Endodermal cell (in vitro differentiated cells): ENCODE results near the gene BAX. TPM values are rescaled to one million over a fixed set of nuclear protein-coding genes. Genes with fewer than 3 reads are reported as not detected.

Experiments used
- DNase-seq: peaks from one replicate; pipeline ENCODE4 v3.0.0-alpha.2; 2017
- H3K27ac ChIP-seq: 2 replicates; pipeline ENCODE4 v1.5.1; 2013; ENCODE audit warnings: mild to moderate bottlenecking, low read depth, low read length, moderate library complexity
- H3K27me3 ChIP-seq: 2 replicates; pipeline ENCODE4 v1.6.1; 2013; ENCODE audit warnings: mild to moderate bottlenecking, low read length, moderate library complexity; ENCODE audit not compliant: insufficient read depth, control insufficient read depth, poor library complexity, severe bottlenecking
- H3K36me3 ChIP-seq: 2 replicates; pipeline ENCODE4 v1.7.0; 2013; ENCODE audit warnings: mild to moderate bottlenecking, low read length, moderate library complexity; ENCODE audit not compliant: control insufficient read depth, insufficient read depth
- H3K4me1 ChIP-seq: one replicate; pipeline ENCODE4 v1.7.0; 2013; ENCODE audit warnings: low read length; ENCODE audit not compliant: control insufficient read depth, insufficient read depth
- H3K4me3 ChIP-seq: 2 replicates; pipeline ENCODE4 v1.5.1; 2013; ENCODE audit warnings: mild to moderate bottlenecking, low read length, moderate library complexity
- H3K9ac ChIP-seq: 2 replicates; pipeline ENCODE4 v1.6.1; 2013; ENCODE audit warnings: mild to moderate bottlenecking, low read length, moderate library complexity; ENCODE audit not compliant: poor library complexity, severe bottlenecking; ENCODE audit errors: extremely low read depth
- H3K9me3 ChIP-seq: 2 replicates; pipeline ENCODE4 v1.6.1; 2013; ENCODE audit warnings: mild to moderate bottlenecking, low read length, moderate library complexity; ENCODE audit not compliant: control insufficient read depth
- H3K27ac Mint-ChIP-seq: 2 replicates; pipeline ENCODE4 v1.8.0; 2020; ENCODE audit warnings: mixed read lengths
- H3K27me3 Mint-ChIP-seq: 2 replicates; pipeline ENCODE4 v1.8.0; 2021; ENCODE audit warnings: mild to moderate bottlenecking, mixed read lengths; ENCODE audit not compliant: insufficient read depth
- H3K36me3 Mint-ChIP-seq: 2 replicates; pipeline ENCODE4 v1.8.0; 2020; ENCODE audit warnings: low read depth, mixed read lengths
- H3K4me1 Mint-ChIP-seq: 2 replicates; pipeline ENCODE4 v1.8.0; 2020; ENCODE audit warnings: mixed read lengths
- H3K4me3 Mint-ChIP-seq: 2 replicates; pipeline ENCODE4 v1.8.0; 2020; ENCODE audit warnings: mild to moderate bottlenecking, moderate library complexity, mixed read lengths
- H3K9me3 Mint-ChIP-seq: 2 replicates; pipeline ENCODE4 v1.8.0; 2020; ENCODE audit warnings: mild to moderate bottlenecking, mixed read lengths
- CTCF ChIP-seq: fragments of 200-600 bp; sonication (generic); conservative IDR thresholded peaks from 2 replicates; pipeline ENCODE4 v1.5.0; 2021; ENCODE audit warnings: antibody characterized with exemption, mild to moderate bottlenecking
- WGBS, 2 experiments: methylation state at CpG; one replicate each; pipeline versions ENCODE4 v1.1.5 to v1.1.7; 2013; ENCODE audit warnings: missing lambda C conversion rate in 2 of 2, mixed read lengths in 1 of 2; ENCODE audit not compliant: insufficient coverage in 1 of 2, insufficient read length in 1 of 2; 5-methylcytosine and 5-hydroxymethylcytosine counted together
- total RNA-seq, 2 donors: library from RNA; stranded (reverse); fragmentation: NEBNext Ultra II Directional in 1 of 2; extraction: Animal tissue kit (Norgen Biotek cat#: 25700) in 1 of 2; gene quantifications; 2 replicates in 1 of 2; 3 replicates in 1 of 2; pipeline ENCODE4 v1.2.1, GENCODE V29; 2021

The BAX gene
- total RNA-seq, 2 donors from 2014 or later: 172 to 184 TPM

- no peak overlapping the region for H3K4me3 Mint-ChIP-seq
- H3K27me3 ChIP-seq: peaks cover 15% of the 10 kb centered on the region
- 93 to 98% methylated on average over 6 to 7 of the region's 7 CpGs for WGBS, 2 experiments
These were observed 16.4 kb upstream of the BAX start for GRCh38 chr19:48938256-48938655.

GRCh38 chr19:48940902-48941301 is 13.8 kb upstream of the BAX start:
- DNase-seq: no peak
- Histone ChIP-seq H3K27ac (no peak overlapping the region), H3K4me3 (no peak overlapping the region), H3K4me1 (no peaks in the 10 kb centered on the region), H3K9ac (no peak overlapping the region), H3K36me3 (no peaks in the 10 kb centered on the region), H3K9me3 (no peaks in the 10 kb centered on the region), H3K27me3 (no peaks in the 10 kb centered on the region)
- Mint-ChIP-seq H3K36me3 (peaks cover 1% of the 10 kb centered on the region), H3K27ac (no peak overlapping the region), H3K4me3 (no peak overlapping the region), H3K27me3 (no peaks in the 10 kb centered on the region), H3K4me1 (no peaks in the 10 kb centered on the region), H3K9me3 (peaks cover 7% of the 10 kb centered on the region)
- 94 to 95% methylated on average over 4 to 5 of the region's 5 CpGs for WGBS, 2 experiments
- TF ChIP-seq CTCF: no peak

More at GRCh38 chr19:48938256-48938655, 16.4 kb upstream of the BAX start:
- Histone ChIP-seq H3K4me1 (no peaks in the 10 kb centered on the region), H3K9ac (no peak overlapping the region), H3K27ac (no peak overlapping the region), H3K36me3 (no peaks in the 10 kb centered on the region), H3K4me3 (no peak overlapping the region), H3K9me3 (no peaks in the 10 kb centered on the region)
- no peak for DNase-seq
- H3K9me3 Mint-ChIP-seq: peaks cover 7% of the 10 kb centered on the region
- H3K4me1 Mint-ChIP-seq: peaks cover 14% of the 10 kb centered on the region
- no peak overlapping the region for H3K27ac Mint-ChIP-seq
- no peak for TF ChIP-seq CTCF
- H3K27me3 Mint-ChIP-seq: peaks cover 20% of the 10 kb centered on the region
- peaks cover 1% of the 10 kb centered on the region for H3K36me3 Mint-ChIP-seq

- no peak overlapping the region for H3K4me3 ChIP-seq
- H3K36me3 ChIP-seq: no peaks in the 10 kb centered on the region
- Mint-ChIP-seq H3K36me3 (peaks cover 1% of the 10 kb centered on the region), H3K4me1 (no peaks in the 10 kb centered on the region), H3K27ac (no peak overlapping the region), H3K4me3 (no peak overlapping the region), H3K27me3 (no peaks in the 10 kb centered on the region), H3K9me3 (peaks cover 7% of the 10 kb centered on the region)
- no peaks in the 10 kb centered on the region for H3K4me1 ChIP-seq
- 93 to 95% methylated on average over 6 of the region's 6 CpGs for WGBS, 2 experiments
- no peak for DNase-seq
- no peaks in the 10 kb centered on the region for H3K27me3 ChIP-seq
- no peaks in the 10 kb centered on the region for H3K9me3 ChIP-seq
- H3K9ac ChIP-seq: no peak overlapping the region
- H3K27ac ChIP-seq: no peak overlapping the region
- TF ChIP-seq CTCF: no peak
These were observed 11.6 kb upstream of the BAX start for GRCh38 chr19:48943081-48943480.
